Progenitor cell of endocrine pancreas (in vitro differentiated cells): Measurements from ENCODE around the gene SOST. TPM values are rescaled to one million over a fixed set of nuclear protein-coding genes. Genes with fewer than 3 reads are reported as not detected.

Experiments
- DNase-seq: peaks from one replicate; pipeline ENCODE4 v3.0.0; 2021; ENCODE audit warnings: low spot score; ENCODE audit not compliant: unreplicated experiment
- H3K27ac Mint-ChIP-seq: 2 replicates; pipeline ENCODE4 v1.8.0; 2021; ENCODE audit warnings: mild to moderate bottlenecking, moderate library complexity, mixed read lengths
- H3K27me3 Mint-ChIP-seq: 2 replicates; pipeline ENCODE4 v1.8.0; 2021; ENCODE audit warnings: mixed read lengths
- H3K36me3 Mint-ChIP-seq: 2 replicates; pipeline ENCODE4 v1.8.0; 2022; ENCODE audit warnings: mixed read lengths; ENCODE audit not compliant: insufficient read depth
- H3K4me1 Mint-ChIP-seq: 2 replicates; pipeline ENCODE4 v1.8.0; 2021; ENCODE audit warnings: low read depth, mixed read lengths
- H3K4me3 Mint-ChIP-seq: 2 replicates; pipeline ENCODE4 v1.8.0; 2021; ENCODE audit warnings: low read depth, mild to moderate bottlenecking, moderate library complexity, mixed read lengths
- H3K9me3 Mint-ChIP-seq: 2 replicates; pipeline ENCODE4 v1.8.0; 2021; ENCODE audit warnings: low read depth, mixed read lengths
- total RNA-seq: library from RNA; stranded (reverse); gene quantifications from 2 replicates; pipeline ENCODE4 v1.2.1, GENCODE V29; 2021
- TF ChIP-seq, protein P1 (sequence below): fragments of 200-600 bp; sonication (generic); IDR thresholded peaks from one replicate; pipeline ENCODE4 v1.5.0; 2021; ENCODE audit warnings: antibody characterized with exemption, mild to moderate bottlenecking; ENCODE audit not compliant: unreplicated experiment

Gene SOST
- total RNA-seq, 1 donor from 2014 or later = 0.43 TPM

DNA sequence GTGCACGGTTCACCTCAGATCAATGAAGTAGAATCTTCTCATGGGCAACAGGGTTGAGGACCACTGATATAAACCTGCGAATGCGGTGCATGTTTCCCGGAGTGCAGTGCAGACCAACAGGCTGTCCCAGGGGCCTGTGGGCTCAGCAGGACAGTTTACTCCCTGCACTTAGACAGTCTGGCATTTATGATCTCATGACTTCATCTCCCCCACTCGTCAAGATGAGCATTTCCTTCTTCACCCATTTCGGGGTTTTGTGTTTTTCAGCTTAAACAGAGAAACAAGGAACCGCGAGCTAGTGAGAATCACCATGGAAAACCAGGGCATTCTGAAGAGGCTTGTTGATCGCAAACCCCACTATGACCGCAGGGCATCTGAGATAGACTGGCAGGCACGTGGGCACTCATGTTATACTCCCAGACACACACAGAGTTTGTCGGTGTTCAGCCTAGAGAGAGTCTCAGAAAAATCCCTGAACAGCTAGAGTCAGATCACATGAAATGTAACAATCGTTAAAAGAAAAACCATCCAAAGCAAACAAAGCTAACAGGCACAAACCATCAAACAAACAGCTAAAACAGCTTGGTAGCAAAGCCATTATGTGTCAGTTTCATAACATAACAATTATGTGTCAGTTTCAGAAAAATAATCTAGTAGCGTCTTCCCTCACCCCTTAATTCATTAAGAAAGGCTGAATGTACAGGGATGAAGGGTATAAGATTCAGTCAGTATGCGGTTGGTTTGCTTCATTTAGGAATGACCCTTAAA lies 24.5 kb upstream of the SOST start:
- no peak for DNase-seq

DNA sequence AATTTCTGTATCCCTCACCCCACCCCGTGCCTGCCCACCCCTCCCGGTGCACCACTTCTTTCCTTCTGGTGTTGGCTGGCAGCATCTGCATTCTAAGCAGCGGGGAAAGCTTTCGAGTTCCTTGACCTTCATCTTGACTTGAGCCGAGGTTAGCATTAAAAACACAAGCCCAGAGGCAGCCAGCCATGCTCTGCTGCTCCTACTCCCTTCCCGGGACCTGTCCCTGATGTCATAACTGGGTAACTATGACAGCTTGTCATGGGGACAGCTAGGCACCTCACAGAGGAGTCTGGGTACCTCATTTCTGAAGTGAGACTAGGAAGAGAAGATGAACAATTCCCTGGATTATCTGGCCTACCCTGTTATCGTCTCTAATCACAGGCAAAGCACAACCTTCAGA lies 21.5 kb upstream of the SOST start, which contains the start of gene CFAP97D1:
Gene CFAP97D1, plus strand, starts transcription at position 301 of the 400 bp plus-strand sequence. Its CDS starts 28 bp downstream, at position 329.
- Mint-ChIP-seq H3K4me1 (peaks cover 15% of the 10 kb centered on the region), H3K4me3 (peak within 1 kb of the TSS; percentile 73), H3K27me3 (peaks cover 24% of the 10 kb centered on the region), H3K9me3 (no peaks in the 10 kb centered on the region), H3K27ac (peak within 1 kb of the TSS; percentile 90), H3K36me3 (peaks cover 3% of the 10 kb centered on the region)
- TF ChIP-seq, protein P1, sequence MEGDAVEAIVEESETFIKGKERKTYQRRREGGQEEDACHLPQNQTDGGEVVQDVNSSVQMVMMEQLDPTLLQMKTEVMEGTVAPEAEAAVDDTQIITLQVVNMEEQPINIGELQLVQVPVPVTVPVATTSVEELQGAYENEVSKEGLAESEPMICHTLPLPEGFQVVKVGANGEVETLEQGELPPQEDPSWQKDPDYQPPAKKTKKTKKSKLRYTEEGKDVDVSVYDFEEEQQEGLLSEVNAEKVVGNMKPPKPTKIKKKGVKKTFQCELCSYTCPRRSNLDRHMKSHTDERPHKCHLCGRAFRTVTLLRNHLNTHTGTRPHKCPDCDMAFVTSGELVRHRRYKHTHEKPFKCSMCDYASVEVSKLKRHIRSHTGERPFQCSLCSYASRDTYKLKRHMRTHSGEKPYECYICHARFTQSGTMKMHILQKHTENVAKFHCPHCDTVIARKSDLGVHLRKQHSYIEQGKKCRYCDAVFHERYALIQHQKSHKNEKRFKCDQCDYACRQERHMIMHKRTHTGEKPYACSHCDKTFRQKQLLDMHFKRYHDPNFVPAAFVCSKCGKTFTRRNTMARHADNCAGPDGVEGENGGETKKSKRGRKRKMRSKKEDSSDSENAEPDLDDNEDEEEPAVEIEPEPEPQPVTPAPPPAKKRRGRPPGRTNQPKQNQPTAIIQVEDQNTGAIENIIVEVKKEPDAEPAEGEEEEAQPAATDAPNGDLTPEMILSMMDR = no peak
- no peak for DNase-seq

More for the DNA sequence above, 24.5 kb upstream of the SOST start:
- Mint-ChIP-seq H3K27me3 (peaks cover 24% of the 10 kb centered on the region), H3K4me3 (no peak overlapping the region), H3K9me3 (no peaks in the 10 kb centered on the region), H3K4me1 (peaks cover 11% of the 10 kb centered on the region), H3K36me3 (no peaks in the 10 kb centered on the region), H3K27ac (no peak overlapping the region)
- TF ChIP-seq, protein P1 = no peak

DNA sequence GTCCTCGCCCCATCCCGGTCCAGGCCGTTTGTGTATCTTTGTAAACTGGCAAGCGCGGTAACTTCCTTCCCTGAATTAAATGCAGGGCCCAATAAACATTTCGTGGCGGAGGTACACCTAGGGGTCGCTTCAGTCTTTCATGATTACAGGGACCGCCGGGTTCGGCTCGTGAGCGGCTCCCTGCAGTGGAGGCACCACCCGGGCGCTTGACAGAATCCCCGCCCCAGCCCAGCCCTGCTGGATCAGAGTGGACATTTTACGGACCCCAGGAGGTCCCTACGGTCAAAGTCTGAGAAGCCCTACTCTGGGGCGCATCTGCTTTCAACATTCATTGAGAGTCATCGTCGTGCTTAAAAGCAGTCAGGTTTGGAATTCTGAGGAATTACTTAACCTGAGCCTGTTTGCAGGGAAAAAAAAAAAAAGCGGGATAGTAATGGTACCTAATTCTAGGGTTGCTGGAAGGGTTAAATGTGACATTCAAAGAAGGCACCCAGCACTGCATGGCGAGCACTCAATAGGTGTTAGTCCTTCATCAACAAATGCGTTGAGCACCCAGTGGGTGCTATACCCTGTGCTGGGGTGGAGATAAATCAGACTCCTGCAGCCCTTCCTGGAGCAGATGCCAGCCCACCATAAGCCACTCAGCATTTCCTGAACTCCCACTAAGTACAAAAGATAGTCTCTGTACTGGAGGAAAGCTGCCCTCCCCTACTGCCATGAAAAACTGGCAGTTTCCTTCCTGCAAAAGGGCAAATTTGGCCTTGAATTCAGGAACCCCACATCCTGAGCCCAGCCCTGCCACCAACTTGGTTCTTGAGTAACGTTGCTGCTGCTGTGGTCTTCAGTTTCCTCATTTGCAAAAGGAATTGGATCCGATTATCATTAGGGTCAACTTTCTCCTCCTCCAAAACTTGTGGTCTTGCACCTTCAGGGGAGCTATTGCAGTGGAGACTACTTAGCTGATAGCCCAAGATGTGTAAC lies 20.8 kb upstream of the SOST start:
- no peak for DNase-seq
- Mint-ChIP-seq H3K36me3 (peaks cover 4% of the 10 kb centered on the region), H3K4me1 (peaks cover 15% of the 10 kb centered on the region), H3K9me3 (no peaks in the 10 kb centered on the region), H3K27ac (peak overlapping the region; percentile 90), H3K27me3 (peaks cover 20% of the 10 kb centered on the region), H3K4me3 (peak overlapping the region; percentile 73)
- TF ChIP-seq, protein P1 = peak; percentile 10

DNA sequence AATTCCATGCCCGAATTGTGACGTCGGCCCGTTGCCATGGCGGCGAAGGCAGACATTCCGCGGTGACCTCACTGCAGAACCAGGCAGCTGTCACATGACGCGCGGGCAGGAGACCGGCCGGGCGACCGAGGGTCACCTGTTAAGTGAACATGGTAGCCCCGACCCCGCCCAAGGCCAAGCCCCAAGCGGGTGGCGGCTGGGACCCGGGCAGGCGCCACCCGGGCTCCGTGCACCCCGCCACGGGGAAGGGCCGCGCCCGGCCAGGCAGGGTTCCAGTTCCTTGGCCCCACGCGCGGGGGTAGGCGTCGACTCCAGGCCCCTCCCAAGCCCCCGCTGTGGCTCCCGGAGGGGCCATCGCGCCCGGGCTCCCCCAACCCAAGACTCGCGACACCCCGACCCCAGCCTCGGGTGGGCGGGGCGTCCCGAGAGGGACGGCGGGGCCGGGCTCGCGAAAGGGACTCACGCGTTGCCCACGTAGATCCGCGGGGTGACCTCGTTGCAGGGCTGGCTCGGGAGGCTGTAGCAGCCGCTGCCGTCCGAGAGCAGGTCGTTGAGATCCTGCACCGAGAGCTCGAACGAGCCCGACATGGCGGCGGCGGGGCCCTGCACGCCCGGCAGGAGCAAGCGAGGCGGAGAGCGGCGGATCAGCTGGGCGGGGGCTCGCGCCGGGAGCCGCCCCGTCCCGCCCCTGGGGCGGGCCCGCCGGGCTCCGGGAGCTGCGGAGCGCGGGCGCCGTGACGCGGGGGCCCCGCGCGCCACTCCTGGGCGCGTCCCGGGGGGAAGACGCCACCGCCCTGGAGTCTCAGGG lies 19.9 kb upstream of the SOST start, which contains the start of gene DUSP3:
Gene DUSP3, minus strand, starts transcription at position 641 of the 808 bp plus-strand sequence. Its CDS starts 53 bp downstream, at position 588.
- Mint-ChIP-seq H3K36me3 (peaks cover 7% of the 10 kb centered on the region), H3K4me3 (peak within 1 kb of the TSS; percentile 82), H3K9me3 (no peaks in the 10 kb centered on the region), H3K27me3 (peaks cover 13% of the 10 kb centered on the region), H3K4me1 (peaks cover 17% of the 10 kb centered on the region), H3K27ac (peak within 1 kb of the TSS; percentile 98)
- TF ChIP-seq, protein P1 = no peak
- DNase-seq = peak; percentile 91
